GM18870 (cell line): ENCODE measurements around the gene ZNF618.

Source experiments
- ATAC-seq: cut with Tn5 transposase; IDR thresholded peaks from one replicate; pipeline ENCODE4 v1.9.1; 2021; ENCODE audit warnings: moderate library complexity; ENCODE audit not compliant: unreplicated experiment

The ZNF618 gene

DNA sequence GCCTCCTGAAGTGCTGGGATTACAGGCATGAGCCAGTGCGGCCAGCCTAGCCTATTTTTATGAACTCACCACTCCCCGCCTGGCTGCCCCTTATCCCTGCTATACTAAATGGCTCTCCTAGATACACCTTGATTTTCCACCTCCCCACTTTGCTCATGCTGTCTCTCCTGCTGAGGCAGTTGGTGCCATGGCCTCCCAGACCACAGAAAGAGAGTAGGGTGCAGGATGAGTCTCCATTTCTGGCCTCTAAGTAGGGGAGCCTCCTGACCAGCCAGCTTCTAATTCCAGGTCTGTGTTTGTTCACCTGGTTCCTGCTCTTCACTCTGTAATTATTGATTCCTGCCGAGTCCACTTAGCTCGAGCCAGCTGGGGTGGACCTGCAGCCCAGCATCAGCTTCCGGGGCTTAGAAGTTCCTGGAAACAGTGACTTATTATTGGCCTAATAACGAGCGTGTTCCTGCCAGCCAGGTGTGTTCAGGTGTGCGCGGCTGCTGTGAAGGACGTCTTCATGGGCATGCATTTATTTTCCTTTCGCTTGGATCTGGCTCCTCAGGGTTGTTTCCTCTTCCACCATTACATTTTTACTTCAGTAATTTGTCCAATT is 34.0 kb downstream of the ZNF618 start:
- no peak for ATAC-seq

- no peak for ATAC-seq
Observed at GRCh38 chr9:113911850-113912557, 35.9 kb downstream of the ZNF618 start.

DNA sequence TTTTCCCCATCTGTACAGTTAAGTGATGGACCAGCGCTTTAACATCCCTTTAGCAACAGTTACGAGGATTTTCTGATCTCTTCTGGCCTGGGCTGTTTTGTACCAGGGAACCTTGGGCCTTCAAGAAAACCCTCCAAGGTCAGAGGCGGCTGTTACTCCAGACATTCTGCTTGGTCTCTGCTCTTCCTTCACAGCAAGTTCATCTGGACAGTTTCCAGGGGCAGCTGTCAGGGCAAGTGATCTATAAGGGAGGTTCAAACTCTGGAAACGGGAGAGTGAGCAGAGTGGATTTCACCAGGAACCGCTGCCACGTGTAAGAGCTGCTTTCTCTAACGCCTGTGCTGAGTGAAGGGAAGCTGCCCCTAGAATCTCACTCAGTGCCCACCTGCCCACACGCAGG is 36.7 kb downstream of the ZNF618 start:
- no peak for ATAC-seq

GRCh38 chr9:113913426-113914195 is 37.5 kb downstream of the ZNF618 start:
- ATAC-seq, result no peak

DNA sequence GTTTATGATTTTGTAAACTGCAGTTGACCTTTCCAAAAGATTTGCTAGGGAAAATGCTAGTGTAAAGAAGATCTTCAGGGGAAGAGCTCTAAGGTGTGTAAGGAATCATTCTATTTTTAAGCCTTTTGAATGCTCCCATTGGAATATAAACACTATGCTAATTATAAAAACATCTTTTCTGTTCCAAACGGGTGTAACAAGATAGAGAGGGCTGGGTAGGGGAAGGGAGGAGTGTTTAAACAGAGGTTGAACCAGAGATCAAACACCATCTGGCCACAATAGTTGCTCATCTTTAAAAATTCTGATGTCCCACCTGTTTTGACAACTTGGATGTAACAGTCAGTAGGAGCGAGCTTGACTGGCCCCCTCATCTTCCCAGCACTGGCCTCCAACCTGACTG is 38.4 kb downstream of the ZNF618 start:
- ATAC-seq, result no peak

DNA sequence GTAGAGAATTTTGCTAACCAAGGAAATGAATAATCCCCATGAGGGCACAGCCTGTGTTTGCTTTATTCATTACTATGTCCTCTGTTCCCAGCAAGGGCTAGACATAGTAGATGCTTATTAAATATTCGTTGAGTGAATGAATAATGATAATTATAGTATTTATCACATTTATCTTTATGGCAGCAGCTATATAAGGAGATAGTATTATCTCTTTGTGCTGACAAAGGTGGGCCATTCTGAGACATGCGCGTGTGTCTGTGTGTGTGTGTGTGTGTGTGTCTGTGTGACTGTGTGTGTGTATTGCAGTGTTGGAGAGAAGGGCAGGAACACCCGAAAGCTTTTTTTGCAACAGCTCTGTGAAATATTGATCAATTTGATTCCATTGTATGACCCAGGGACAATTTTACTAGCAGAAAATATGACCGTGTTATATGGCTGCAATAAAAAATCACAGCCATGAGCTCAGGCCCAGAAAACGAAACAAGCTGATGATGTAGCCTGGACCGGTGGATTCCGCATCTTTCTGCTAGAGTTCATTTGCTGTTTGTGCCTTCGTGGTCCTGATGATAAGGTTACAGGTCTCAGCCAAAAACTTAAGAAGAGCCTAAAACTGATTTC is 39.8 kb downstream of the ZNF618 start:
- no peak for ATAC-seq

DNA sequence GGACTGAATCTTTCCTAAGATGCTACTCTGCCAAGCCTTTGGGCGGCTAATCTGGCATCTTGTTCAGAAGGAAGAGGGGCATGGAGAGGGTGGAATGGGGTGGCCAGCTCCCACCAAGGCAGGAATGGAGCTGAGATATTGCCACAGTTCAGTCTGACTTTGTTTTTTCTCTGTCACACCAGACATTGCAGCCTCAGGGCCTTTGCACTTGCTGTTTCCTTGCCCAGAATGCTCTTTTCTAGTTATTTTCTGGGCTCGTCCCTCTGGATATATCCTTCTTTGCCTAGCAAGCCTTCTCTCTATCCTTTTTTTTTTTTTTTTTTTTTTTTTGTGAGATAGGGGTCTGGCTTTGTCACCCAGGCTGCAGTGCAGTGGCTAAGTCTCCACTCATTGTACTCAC is 40.8 kb downstream of the ZNF618 start:
- ATAC-seq, result no peak

- ATAC-seq, result no peak
Observed at GRCh38 chr9:113918697-113919350, 42.7 kb downstream of the ZNF618 start.

GRCh38 chr9:113919382-113919781 is 43.3 kb downstream of the ZNF618 start:
- ATAC-seq, result no peak

- no peak for ATAC-seq
Observed at GRCh38 chr9:113919871-113920270, 43.8 kb downstream of the ZNF618 start.

DNA sequence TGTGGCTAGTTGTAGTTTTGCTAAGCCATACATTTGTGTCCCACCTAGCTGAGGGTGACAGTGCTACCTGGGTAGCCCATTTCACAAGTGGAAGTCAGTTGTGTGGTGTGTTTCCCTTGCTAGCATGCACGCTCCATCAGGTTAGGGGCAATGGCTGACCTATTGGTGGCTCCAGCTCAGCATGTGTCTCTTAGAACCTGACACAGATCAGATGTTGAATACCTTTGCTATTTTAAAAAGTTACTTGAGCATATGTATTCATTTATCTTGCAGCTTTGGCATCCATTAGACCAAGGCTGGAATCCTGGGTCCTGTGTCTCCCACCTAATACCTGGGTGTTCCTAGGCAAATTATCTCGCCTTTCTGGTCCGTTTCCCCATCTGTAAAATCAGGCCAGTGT is 44.8 kb downstream of the ZNF618 start:
- ATAC-seq, result no peak

DNA sequence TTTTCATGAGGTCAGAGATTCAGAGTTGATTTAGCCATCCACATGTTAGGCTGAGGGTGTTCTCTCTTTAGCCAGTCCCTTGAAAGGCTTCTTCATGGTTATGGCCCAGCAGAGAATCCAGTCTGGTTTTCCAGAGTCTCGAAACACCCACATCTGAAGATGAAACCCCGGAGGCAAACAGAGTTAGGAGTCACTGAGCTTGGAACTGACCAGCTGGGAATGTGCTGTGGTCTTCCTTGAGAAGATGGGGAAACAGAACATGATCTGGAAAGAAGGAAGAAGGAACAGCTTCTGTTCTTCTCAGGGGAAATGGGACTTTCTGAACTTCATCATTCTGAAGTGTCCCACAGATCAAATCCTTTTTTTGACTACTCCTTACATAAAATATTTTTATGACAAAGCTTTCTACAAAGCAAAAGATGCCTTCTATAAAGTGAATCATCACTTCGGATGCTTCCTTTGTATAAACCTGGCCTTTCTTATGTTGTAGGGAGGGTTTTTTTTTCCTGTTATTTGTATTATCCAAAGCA is 45.4 kb downstream of the ZNF618 start:
- no peak for ATAC-seq

DNA sequence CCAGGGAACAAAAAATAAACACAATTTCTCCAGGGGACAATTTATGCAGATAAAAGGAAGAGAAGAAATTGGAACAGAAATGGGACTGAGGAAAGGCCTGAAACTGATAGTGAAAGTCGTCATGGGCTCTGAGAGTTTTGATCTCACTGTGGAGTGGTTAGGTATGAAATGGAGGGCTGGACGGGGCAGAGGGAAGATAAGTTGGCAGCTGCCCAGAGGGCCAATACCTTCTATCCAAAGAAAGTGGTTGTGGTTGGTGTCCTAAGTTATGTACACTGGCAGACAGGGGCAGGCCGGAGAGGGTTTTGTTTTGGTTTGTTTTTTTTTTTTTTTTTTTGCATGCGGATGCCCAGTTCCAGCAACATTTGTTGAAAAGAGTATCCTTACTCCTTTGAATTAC is 46.1 kb downstream of the ZNF618 start:
- ATAC-seq, result no peak

DNA sequence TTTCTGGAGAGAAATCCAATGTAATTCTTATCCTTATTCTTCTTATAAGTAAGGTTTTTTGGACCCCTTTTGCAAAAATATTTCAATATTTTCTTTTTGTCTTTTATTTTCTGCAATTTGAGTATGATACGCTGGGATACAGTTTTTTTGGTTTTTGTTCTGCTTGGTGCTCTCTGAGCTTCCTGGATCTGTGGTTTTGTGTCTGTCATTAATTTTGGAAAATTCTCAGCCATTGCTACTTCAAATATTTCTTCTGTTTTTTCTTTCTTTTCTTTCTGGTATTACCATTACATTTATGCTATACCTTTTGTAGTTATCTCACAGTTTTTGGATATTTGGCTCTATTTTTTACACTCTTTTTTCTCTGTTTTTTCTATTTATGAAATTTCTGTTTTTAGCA is 50.1 kb downstream of the ZNF618 start:
- ATAC-seq, result no peak

DNA sequence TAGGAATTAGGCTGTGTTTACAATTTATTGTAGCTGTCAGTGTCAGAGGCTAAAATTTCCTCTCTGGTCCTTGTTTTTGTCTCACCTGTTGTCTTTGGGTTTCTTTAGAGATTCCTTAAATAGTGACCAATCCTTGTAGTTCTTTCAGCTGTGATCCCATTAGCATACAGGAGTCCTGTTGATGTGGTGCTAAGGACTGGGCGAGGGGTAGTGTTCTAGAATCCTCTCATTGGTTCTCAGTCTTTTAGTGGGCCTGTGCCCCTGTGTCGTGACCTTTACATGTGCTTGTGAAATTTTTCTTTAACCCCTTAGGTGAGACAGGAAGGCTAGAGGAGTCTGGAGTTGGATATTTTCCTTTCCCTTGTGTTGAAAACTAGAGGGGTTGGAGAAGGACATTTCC is 51.2 kb downstream of the ZNF618 start:
- no peak for ATAC-seq

GRCh38 chr9:113928269-113928668 is 52.2 kb downstream of the ZNF618 start:
- no peak for ATAC-seq

DNA sequence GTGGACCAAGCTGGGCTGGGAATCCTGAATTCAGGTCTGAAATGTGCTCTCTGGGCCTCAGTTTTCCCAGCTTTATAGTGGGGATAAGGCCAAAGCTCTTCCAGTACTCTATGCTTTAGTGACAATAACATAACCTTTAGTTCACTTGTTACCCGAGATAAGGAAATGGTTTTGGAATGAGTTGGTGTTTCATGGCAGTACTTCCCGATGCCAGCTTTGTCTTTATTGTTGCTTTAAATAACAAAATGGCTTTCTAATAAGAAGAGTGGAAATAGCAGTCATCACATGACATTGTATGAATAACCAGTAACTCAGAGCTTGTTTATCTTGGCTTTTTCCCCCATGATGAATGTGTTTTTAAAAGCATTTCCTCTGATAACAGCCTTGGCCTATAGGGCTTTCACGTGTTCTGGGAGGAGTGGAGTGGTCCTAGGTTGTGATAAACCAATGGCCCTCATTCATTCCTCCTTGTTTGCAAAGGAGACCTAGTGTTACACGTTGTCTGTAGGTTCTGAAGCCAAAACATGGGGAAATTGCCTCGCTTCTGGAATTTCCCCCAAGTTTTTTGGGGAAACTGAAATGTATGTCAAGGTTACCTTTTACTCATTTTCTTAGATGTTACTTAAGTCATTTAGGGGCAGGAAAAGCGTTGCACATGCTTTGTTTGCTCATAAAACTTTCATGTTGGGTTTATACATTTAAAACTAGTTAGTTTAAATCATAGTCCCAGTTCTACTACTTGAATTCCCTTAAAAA is 53.7 kb downstream of the ZNF618 start:
- ATAC-seq, result no peak

DNA sequence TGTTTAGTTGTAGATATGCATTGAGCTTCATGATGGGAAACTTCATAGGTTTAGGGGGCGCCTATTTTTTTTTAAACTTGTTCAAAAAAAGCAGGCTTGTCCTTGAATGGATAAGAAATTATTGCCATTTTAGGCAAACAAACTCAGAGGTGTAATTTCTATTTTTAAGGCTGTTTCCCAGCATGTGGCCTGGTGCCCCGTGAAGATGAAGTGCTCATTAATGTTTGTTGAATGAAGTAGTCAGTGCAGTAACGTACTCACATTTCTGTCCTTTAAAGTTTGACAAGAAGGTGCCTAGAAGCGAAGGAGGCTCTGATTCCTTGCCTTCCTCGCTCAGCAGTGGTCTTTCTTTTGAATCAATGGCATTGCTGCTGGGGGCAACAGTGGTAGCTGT is 54.3 kb downstream of the ZNF618 start:
- ATAC-seq, result no peak

DNA sequence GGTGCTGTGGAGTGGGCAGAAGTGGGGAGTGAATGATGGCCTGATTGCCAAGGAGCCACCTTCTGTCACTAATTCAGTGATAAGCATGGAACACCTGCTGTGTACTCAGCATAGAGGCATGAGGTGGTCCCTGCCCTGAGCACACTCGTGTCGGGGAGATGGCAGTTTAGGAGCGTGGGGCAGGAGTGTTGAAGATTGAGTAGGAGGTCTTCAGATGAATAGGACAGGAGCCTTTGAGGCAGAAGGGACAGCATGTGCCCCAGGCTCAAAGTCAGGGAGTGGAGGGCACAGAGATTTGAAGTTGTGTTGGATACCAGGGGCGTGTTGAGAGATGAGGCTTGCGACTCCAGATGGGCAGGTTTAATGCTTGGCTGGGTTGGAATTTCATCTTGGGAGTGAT is 55.0 kb downstream of the ZNF618 start:
- ATAC-seq, result no peak

GRCh38 chr9:113931777-113932176 is 55.7 kb downstream of the ZNF618 start:
- no peak for ATAC-seq
